Upper lobe of right lung (tissue), 1 donor: Measurements from ENCODE around the gene RSPRY1. TPM values are rescaled to one million over a fixed set of nuclear protein-coding genes. Genes with fewer than 3 reads are reported as not detected.

Experiments used
- ATAC-seq: fragments of 200-7000 bp; cut with Tn5 transposase; one replicate; pipeline ENCODE4 v1.9.1; 2020; ENCODE audit warnings: mild to moderate bottlenecking, moderate library complexity
- DNase-seq: peaks from one replicate; pipeline ENCODE4 v3.0.0-alpha.2; 2020
- H3K27ac ChIP-seq: fragments of 200-600 bp; one replicate; pipeline ENCODE4 v1.8.0; 2022
- H3K27me3 ChIP-seq: fragments of 200-600 bp; one replicate; pipeline ENCODE4 v1.8.0; 2022; ENCODE audit warnings: mild to moderate bottlenecking
- H3K36me3 ChIP-seq: fragments of 200-600 bp; one replicate; pipeline ENCODE4 v1.8.0; 2022
- H3K4me1 ChIP-seq: fragments of 200-600 bp; one replicate; pipeline ENCODE4 v1.8.0; 2022
- H3K4me3 ChIP-seq: fragments of 200-600 bp; one replicate; pipeline ENCODE4 v1.8.0; 2022; ENCODE audit warnings: mild to moderate bottlenecking
- H3K9me3 ChIP-seq: fragments of 200-600 bp; one replicate; pipeline ENCODE4 v1.8.0; 2022
- CTCF ChIP-seq: fragments of 200-600 bp; IDR thresholded peaks from one replicate; pipeline ENCODE4 v1.8.0; 2022; ENCODE audit warnings: antibody characterized with exemption
- intact Hi-C: fragments of 100-400 bp; cut with DNase I; formaldehyde crosslinking; loops from one replicate; pipeline ENCODE4 v1.11.0; 2022
- total RNA-seq: library from RNA; stranded (reverse); fragmentation: NEBNext Ultra II Directional; extraction: Animal tissue kit (Norgen Biotek cat#: 25700); gene quantifications from one replicate; pipeline ENCODE4 v1.2.1, GENCODE V29; 2021
- donor health status: DM: no; HTN: yes; CAD: no; lungs with severe emphysema.

Gene RSPRY1
- total RNA-seq, 1 donor from 2014 or later = 36.2 TPM

GRCh38 chr16:57146735-57147134 is 39.4 kb upstream of the RSPRY1 start:
- TF ChIP-seq CTCF = peak; percentile 10
- Histone ChIP-seq H3K27me3 (no peaks in the 10 kb centered on the region), H3K36me3 (no peaks in the 10 kb centered on the region), H3K27ac (peak overlapping the region; percentile 68), H3K9me3 (no peaks in the 10 kb centered on the region), H3K4me3 (no peak overlapping the region), H3K4me1 (peaks cover 60% of the 10 kb centered on the region)
- DNase-seq = no peak
- ATAC-seq = peak; percentile 3
- intact Hi-C loops = no loop called here

- Histone ChIP-seq H3K27ac (peak overlapping the region; percentile 68), H3K27me3 (no peaks in the 10 kb centered on the region), H3K9me3 (no peaks in the 10 kb centered on the region), H3K4me3 (no peak overlapping the region), H3K4me1 (peaks cover 55% of the 10 kb centered on the region), H3K36me3 (peaks cover 8% of the 10 kb centered on the region)
- DNase-seq = no peak
- peak; percentile 3 for ATAC-seq
- intact Hi-C loops = no loop called here
- TF ChIP-seq CTCF = no peak
These were observed 38.5 kb upstream of the RSPRY1 start for GRCh38 chr16:57147381-57148221.

GRCh38 chr16:57148481-57148880 is 37.6 kb upstream of the RSPRY1 start:
- Histone ChIP-seq H3K27me3 (no peaks in the 10 kb centered on the region), H3K36me3 (peaks cover 17% of the 10 kb centered on the region), H3K4me3 (no peak overlapping the region), H3K9me3 (no peaks in the 10 kb centered on the region), H3K4me1 (peaks cover 49% of the 10 kb centered on the region), H3K27ac (peak overlapping the region; percentile 68)
- DNase-seq = no peak
- ATAC-seq = no peak
- intact Hi-C loops = no loop called here
- no peak for TF ChIP-seq CTCF

- ATAC-seq (no peak), DNase-seq (no peak)
- H3K4me3 ChIP-seq = no peak overlapping the region
- no peaks in the 10 kb centered on the region for H3K9me3 ChIP-seq
- H3K4me1 ChIP-seq = peaks cover 49% of the 10 kb centered on the region
- peak overlapping the region; percentile 47 for H3K27ac ChIP-seq
- H3K36me3 ChIP-seq = peaks cover 26% of the 10 kb centered on the region
- intact Hi-C loops = no loop called here
- no peak for TF ChIP-seq CTCF
- no peaks in the 10 kb centered on the region for H3K27me3 ChIP-seq
These were observed 36.7 kb upstream of the RSPRY1 start for GRCh38 chr16:57149391-57149790.

- no peak for TF ChIP-seq CTCF
- ATAC-seq (no peak), DNase-seq (no peak)
- Histone ChIP-seq H3K4me3 (no peak overlapping the region), H3K9me3 (no peaks in the 10 kb centered on the region), H3K27me3 (no peaks in the 10 kb centered on the region), H3K4me1 (peaks cover 45% of the 10 kb centered on the region), H3K27ac (no peak overlapping the region), H3K36me3 (peaks cover 40% of the 10 kb centered on the region)
- intact Hi-C loops = no loop called here
These were observed 35.3 kb upstream of the RSPRY1 start for GRCh38 chr16:57150682-57151330.
